ENCODE measurements around the gene SLFNL1.

GRCh38 chr1:40977716-40978115, 43.8 kb downstream of the SLFNL1 start:
- TF ChIP-seq CTCF (IDR thresholded peaks at IDR 0.05) (no peak), POLR2A (IDR thresholded peaks at IDR 0.05; ENCODE audit: low read depth) (no peak), EP300 (IDR thresholded peaks at IDR 0.05) (no peak)

Measured in esophagus muscularis mucosa (tissue), 4 donors.